Activated naive CD8-positive, alpha-beta T cell treated with anti-CD3 and anti-CD28 coated beads, Interleukin-2, amount 10 ng/mL, durations not matched to agents 7 days and 5 days (primary cell): ENCODE measurements around the gene SH2D3C. TPM values are rescaled to one million over a fixed set of nuclear protein-coding genes. Genes with fewer than 3 reads are reported as not detected.

ENCODE experiments used
- ATAC-seq: fragments of 150-1000 bp; cut with Tn5 transposase; one replicate; pipeline ENCODE4 v1.10.0; 2021; ENCODE audit warnings: low read depth, moderate library complexity
- POLR2A ChIA-PET: fragments of 350-600 bp; sonication (Branson Sonifier 250); formaldehyde crosslinking; loops from one replicate; lab custom pipeline; 2021; ENCODE audit warnings: antibody characterized with exemption; lab: Charles Lee
- DNase-seq: peaks from one replicate; pipeline ENCODE4 v3.0.0; 2021
- H3K27ac Mint-ChIP-seq: one replicate; pipeline ENCODE4 v1.8.0; 2022; ENCODE audit warnings: mild to moderate bottlenecking, mixed read lengths
- H3K27me3 Mint-ChIP-seq: one replicate; pipeline ENCODE4 v1.8.0; 2022; ENCODE audit warnings: mild to moderate bottlenecking, moderate library complexity, mixed read lengths
- H3K36me3 Mint-ChIP-seq: one replicate; pipeline ENCODE4 v1.8.0; 2021; ENCODE audit warnings: mild to moderate bottlenecking, mixed read lengths
- H3K4me1 Mint-ChIP-seq: one replicate; pipeline ENCODE4 v1.8.0; 2021; ENCODE audit warnings: mixed read lengths
- H3K4me3 Mint-ChIP-seq: one replicate; pipeline ENCODE4 v1.8.0; 2022; ENCODE audit warnings: mild to moderate bottlenecking, moderate library complexity, mixed read lengths
- H3K9me3 Mint-ChIP-seq: one replicate; pipeline ENCODE4 v1.8.0; 2021; ENCODE audit warnings: mixed read lengths
- total RNA-seq, 2 experiments: library from RNA; stranded (reverse); gene quantifications; one replicate each; pipeline ENCODE4 v1.2.3, GENCODE V29; 2021

Gene SH2D3C
- total RNA-seq, 2 experiments from 2014 or later, result 64.6 to 67.1 TPM

GRCh38 chr9:127776195-127776923 lies 2.1 kb downstream of the SH2D3C start:
- Mint-ChIP-seq H3K4me1 (peaks cover 39% of the 10 kb centered on the region), H3K4me3 (peak overlapping the region; percentile 100), H3K27ac (peak overlapping the region; percentile 99), H3K36me3 (peaks cover 24% of the 10 kb centered on the region), H3K27me3 (no peaks in the 10 kb centered on the region), H3K9me3 (no peaks in the 10 kb centered on the region)
- peak; percentile 49 for ATAC-seq
- peak; percentile 77 for DNase-seq
- POLR2A ChIA-PET, result interaction anchor here (0.6 to 2.1 kb wide), 10 partner anchors 9 to 129 kb away, joined by 3 to 20 read pairs (median 4); partner anchors contain the start of genes CDK9, FPGS, PTRH1 and TTC16

- ATAC-seq (no peak), DNase-seq (no peak)
- H3K9me3 Mint-ChIP-seq, result no peaks in the 10 kb centered on the region
- peaks cover 32% of the 10 kb centered on the region for H3K36me3 Mint-ChIP-seq
- POLR2A ChIA-PET, result no interaction called here
- H3K27me3 Mint-ChIP-seq, result no peaks in the 10 kb centered on the region
- H3K4me3 Mint-ChIP-seq, result peak overlapping the region; percentile 35
- peak overlapping the region; percentile 40 for H3K27ac Mint-ChIP-seq
- H3K4me1 Mint-ChIP-seq, result peaks cover 44% of the 10 kb centered on the region
Measured at GRCh38 chr9:127773981-127774380, 4.5 kb downstream of the SH2D3C start.

- no peak overlapping the region for H3K27ac Mint-ChIP-seq
- DNase-seq, result no peak
- no peaks in the 10 kb centered on the region for H3K27me3 Mint-ChIP-seq
- no peak overlapping the region for H3K4me3 Mint-ChIP-seq
- ATAC-seq, result no peak
- POLR2A ChIA-PET, result no interaction called here
- peaks cover 51% of the 10 kb centered on the region for H3K4me1 Mint-ChIP-seq
- H3K9me3 Mint-ChIP-seq, result no peaks in the 10 kb centered on the region
- peaks cover 36% of the 10 kb centered on the region for H3K36me3 Mint-ChIP-seq
Measured at GRCh38 chr9:127773272-127773671, 5.2 kb downstream of the SH2D3C start.

- POLR2A ChIA-PET, result interaction anchor here (0.7 to 4.3 kb wide), 2 partner anchors 12 to 75 kb away, joined by 5 to 57 read pairs; partner anchors contain the start of gene CDK9
- ATAC-seq (no peak), DNase-seq (no peak)
- Mint-ChIP-seq H3K27me3 (no peaks in the 10 kb centered on the region), H3K4me1 (peaks cover 54% of the 10 kb centered on the region), H3K36me3 (peaks cover 36% of the 10 kb centered on the region), H3K9me3 (no peaks in the 10 kb centered on the region), H3K27ac (peak overlapping the region; percentile 25), H3K4me3 (no peak overlapping the region)
Measured at GRCh38 chr9:127772603-127773002, 5.9 kb downstream of the SH2D3C start.

- H3K4me1 Mint-ChIP-seq, result peaks cover 61% of the 10 kb centered on the region
- peaks cover 41% of the 10 kb centered on the region for H3K36me3 Mint-ChIP-seq
- peak overlapping the region; percentile 89 for H3K4me3 Mint-ChIP-seq
- POLR2A ChIA-PET, result interaction anchor here (0.7 to 4.3 kb wide), 16 partner anchors 7 to 320 kb away, joined by 3 to 57 read pairs (median 5); partner anchors contain the start of genes CDK9, LRSAM1, RPL12 and SH2D3C
- H3K9me3 Mint-ChIP-seq, result no peaks in the 10 kb centered on the region
- H3K27me3 Mint-ChIP-seq, result no peaks in the 10 kb centered on the region
- DNase-seq (no peak), ATAC-seq (no peak)
- H3K27ac Mint-ChIP-seq, result peak overlapping the region; percentile 88
Measured at GRCh38 chr9:127771570-127772189, 6.8 kb downstream of the SH2D3C start.

- H3K36me3 Mint-ChIP-seq, result peaks cover 43% of the 10 kb centered on the region
- peaks cover 62% of the 10 kb centered on the region for H3K4me1 Mint-ChIP-seq
- ATAC-seq (peak; percentile 91), DNase-seq (peak; percentile 98)
- POLR2A ChIA-PET, result interaction anchor here (0.6 to 4.3 kb wide), 14 partner anchors 8 to 320 kb away, joined by 3 to 57 read pairs (median 5); partner anchors contain the start of genes CDK9, LRSAM1, RPL12 and SH2D3C
- H3K27me3 Mint-ChIP-seq, result no peaks in the 10 kb centered on the region
- peak overlapping the region; percentile 88 for H3K27ac Mint-ChIP-seq
- no peaks in the 10 kb centered on the region for H3K9me3 Mint-ChIP-seq
- peak overlapping the region; percentile 89 for H3K4me3 Mint-ChIP-seq
Measured at GRCh38 chr9:127770905-127771569, 7.4 kb downstream of the SH2D3C start.

GRCh38 chr9:127770583-127770904 lies 7.9 kb downstream of the SH2D3C start:
- H3K4me1 Mint-ChIP-seq, result peaks cover 63% of the 10 kb centered on the region
- ATAC-seq (no peak), DNase-seq (no peak)

GRCh38 chr9:127769929-127770582 lies 8.4 kb downstream of the SH2D3C start:
- POLR2A ChIA-PET, result interaction anchor here (0.6 to 4.3 kb wide), 9 partner anchors 9 to 200 kb away, joined by 3 to 57 read pairs (median 11); partner anchors contain the start of genes CDK9 and SH2D3C
- no peaks in the 10 kb centered on the region for H3K27me3 Mint-ChIP-seq
- ATAC-seq (no peak), DNase-seq (no peak)
- H3K27ac Mint-ChIP-seq, result peak overlapping the region; percentile 88
- peak overlapping the region; percentile 89 for H3K4me3 Mint-ChIP-seq
- peaks cover 65% of the 10 kb centered on the region for H3K4me1 Mint-ChIP-seq
- H3K36me3 Mint-ChIP-seq, result peaks cover 51% of the 10 kb centered on the region
- no peaks in the 10 kb centered on the region for H3K9me3 Mint-ChIP-seq

More at GRCh38 chr9:127770583-127770904, 7.9 kb downstream of the SH2D3C start:
- no peaks in the 10 kb centered on the region for H3K27me3 Mint-ChIP-seq
- H3K4me3 Mint-ChIP-seq, result peak overlapping the region; percentile 89
- H3K27ac Mint-ChIP-seq, result peak overlapping the region; percentile 88
- no peaks in the 10 kb centered on the region for H3K9me3 Mint-ChIP-seq
- POLR2A ChIA-PET, result interaction anchor here (0.6 to 4.3 kb wide), 15 partner anchors 8 to 319 kb away, joined by 3 to 57 read pairs (median 6); partner anchors contain the start of genes CDK9, LRSAM1, RPL12 and SH2D3C
- H3K36me3 Mint-ChIP-seq, result peaks cover 46% of the 10 kb centered on the region

GRCh38 chr9:127769101-127769500 lies 9.4 kb downstream of the SH2D3C start:
- H3K27me3 Mint-ChIP-seq, result no peaks in the 10 kb centered on the region
- H3K9me3 Mint-ChIP-seq, result no peaks in the 10 kb centered on the region
- DNase-seq (no peak), ATAC-seq (no peak)
- peaks cover 50% of the 10 kb centered on the region for H3K36me3 Mint-ChIP-seq
- peak overlapping the region; percentile 76 for H3K4me3 Mint-ChIP-seq
- POLR2A ChIA-PET, result interaction anchor here (1.0 to 4.3 kb wide), 5 partner anchors 10 to 136 kb away, joined by 4 to 57 read pairs (median 19); partner anchors contain the start of genes CDK9 and SH2D3C
- H3K4me1 Mint-ChIP-seq, result peaks cover 64% of the 10 kb centered on the region
- peak overlapping the region; percentile 82 for H3K27ac Mint-ChIP-seq

- peaks cover 65% of the 10 kb centered on the region for H3K4me1 Mint-ChIP-seq
Measured at GRCh38 chr9:127768698-127769097, 9.8 kb downstream of the SH2D3C start.

GRCh38 chr9:127767909-127768331 lies 10.5 kb downstream of the SH2D3C start:
- Mint-ChIP-seq H3K4me3 (peak overlapping the region; percentile 76), H3K36me3 (peaks cover 52% of the 10 kb centered on the region), H3K27ac (peak overlapping the region; percentile 90), H3K27me3 (no peaks in the 10 kb centered on the region), H3K4me1 (peaks cover 69% of the 10 kb centered on the region), H3K9me3 (no peaks in the 10 kb centered on the region)
- POLR2A ChIA-PET, result interaction anchor here (0.8 to 2.8 kb wide), 8 partner anchors 8 to 148 kb away, joined by 4 to 17 read pairs (median 7); partner anchors contain the start of genes CDK9 and SH2D3C
- ATAC-seq (no peak), DNase-seq (no peak)

More at GRCh38 chr9:127768698-127769097, 9.8 kb downstream of the SH2D3C start:
- ATAC-seq (no peak), DNase-seq (no peak)
- H3K9me3 Mint-ChIP-seq, result no peaks in the 10 kb centered on the region
- POLR2A ChIA-PET, result interaction anchor here (2.2 to 4.3 kb wide), 5 partner anchors 10 to 101 kb away, joined by 7 to 57 read pairs (median 19); partner anchors contain the start of genes CDK9 and SH2D3C
- H3K27ac Mint-ChIP-seq, result peak overlapping the region; percentile 82
- no peaks in the 10 kb centered on the region for H3K27me3 Mint-ChIP-seq
- peaks cover 50% of the 10 kb centered on the region for H3K36me3 Mint-ChIP-seq
- peak overlapping the region; percentile 76 for H3K4me3 Mint-ChIP-seq

- Mint-ChIP-seq H3K27ac (peak overlapping the region; percentile 90), H3K9me3 (no peaks in the 10 kb centered on the region), H3K4me3 (peak overlapping the region; percentile 61), H3K27me3 (no peaks in the 10 kb centered on the region), H3K4me1 (peaks cover 69% of the 10 kb centered on the region), H3K36me3 (peaks cover 54% of the 10 kb centered on the region)
- no peak for DNase-seq
- POLR2A ChIA-PET, result interaction anchor here (0.8 to 2.8 kb wide), 10 partner anchors 9 to 148 kb away, joined by 4 to 17 read pairs (median 7); partner anchors contain the start of genes CDK9, SH2D3C and TOR2A
- no peak for ATAC-seq
Measured at GRCh38 chr9:127767410-127767809, 11.1 kb downstream of the SH2D3C start.
